ENCODE data around the gene GLRX5. TPM values are rescaled to one million over a fixed set of nuclear protein-coding genes. Genes with fewer than 3 reads are reported as not detected.
"Not testable (repeated sequence)": the region's sequence is repeated elsewhere in the genome, so short reads cannot be mapped to it uniquely, and the experiment has no call there.

Gene GLRX5
- polyA plus RNA-seq, 1 donor: 50.9 TPM

GRCh38 chr14:95499354-95499750, 35.5 kb upstream of the GLRX5 start:
- DNase-seq: no peak

- DNase-seq: no peak
Observed at GRCh38 chr14:95500201-95500681, 34.6 kb upstream of the GLRX5 start.

- DNase-seq: no peak
Observed at GRCh38 chr14:95500772-95501401, 34.0 kb upstream of the GLRX5 start.

GRCh38 chr14:95502381-95502950, 32.4 kb upstream of the GLRX5 start:
- DNase-seq: no peak

- DNase-seq: no peak
Observed at GRCh38 chr14:95503365-95504134, 31.3 kb upstream of the GLRX5 start.

- DNase-seq: no peak
Observed at GRCh38 chr14:95504135-95505029, 30.5 kb upstream of the GLRX5 start.

GRCh38 chr14:95505030-95505589, 29.7 kb upstream of the GLRX5 start:
- DNase-seq: no peak

- DNase-seq: no peak
Observed at GRCh38 chr14:95507174-95507573, 27.7 kb upstream of the GLRX5 start.

GRCh38 chr14:95507701-95508103, 27.1 kb upstream of the GLRX5 start:
- no peak for DNase-seq

- no peak for DNase-seq
Observed at GRCh38 chr14:95508377-95508776, 26.5 kb upstream of the GLRX5 start.

- DNase-seq: no peak
Observed at GRCh38 chr14:95509495-95509894, 25.4 kb upstream of the GLRX5 start.

- not testable (repeated sequence) for DNase-seq
Observed at GRCh38 chr14:95510344-95510743, 24.5 kb upstream of the GLRX5 start.

- DNase-seq: no peak
Observed at GRCh38 chr14:95510804-95511203, 24.0 kb upstream of the GLRX5 start.

- DNase-seq: no peak
Observed at GRCh38 chr14:95511687-95512086, 23.2 kb upstream of the GLRX5 start.

- no peak for DNase-seq
Observed at GRCh38 chr14:95513291-95513690, 21.6 kb upstream of the GLRX5 start.

- no peak for DNase-seq
Observed at GRCh38 chr14:95514131-95515079, 20.4 kb upstream of the GLRX5 start.

- DNase-seq: peak; percentile 65
Observed at GRCh38 chr14:95515080-95515489, 19.8 kb upstream of the GLRX5 start.

GRCh38 chr14:95515596-95516552, 19.0 kb upstream of the GLRX5 start:
- peak; percentile 69 for DNase-seq

GRCh38 chr14:95516554-95517181, 18.2 kb upstream of the GLRX5 start, which contains the start of gene SYNE3:
Gene SYNE3, minus strand, starts transcription at chr14:95516650. Its CDS starts 40,829 bp downstream, at chr14:95475821.
- DNase-seq: no peak

Measured in hindlimb muscle (tissue), 1 donor.